Lung (tissue), 12 donors: ENCODE results near the gene SLC46A3. TPM values are rescaled to one million over a fixed set of nuclear protein-coding genes. Genes with fewer than 3 reads are reported as not detected.

Experiments
- ATAC-seq: fragments of 200-7000 bp; cut with Tn5 transposase; one replicate; pipeline ENCODE4 v1.9.1; 2020; ENCODE audit warnings: moderate number of reproducible peaks; ENCODE audit not compliant: insufficient read depth, low FRiP score
- DNase-seq, 3 donors: peaks; one replicate each; pipeline ENCODE4 v3.0.0-alpha.2; 2013 to 2017
- H3K27ac ChIP-seq, 2 donors: one replicate each; pipeline ENCODE4 v1.5.1; 2013; ENCODE audit warnings: mild to moderate bottlenecking in 2 of 2, moderate library complexity in 2 of 2, control low read depth in 1 of 2, inconsistent platforms in 1 of 2, low read depth in 1 of 2, low read length in 1 of 2
- H3K27me3 ChIP-seq, 3 donors: one replicate each; pipeline ENCODE4 v1.5.1; 2013; ENCODE audit warnings: low read length in 2 of 3; ENCODE audit not compliant: control insufficient read depth in 3 of 3, insufficient read depth in 3 of 3
- H3K36me3 ChIP-seq, 4 donors: one replicate each; pipeline ENCODE4 v1.5.1; 2013; ENCODE audit warnings: low read length in 4 of 4, mild to moderate bottlenecking in 1 of 4, moderate library complexity in 1 of 4; ENCODE audit not compliant: control insufficient read depth in 4 of 4, insufficient read depth in 4 of 4
- H3K4me1 ChIP-seq, 5 donors: one replicate each; pipeline ENCODE4 v1.5.1; 2013; ENCODE audit warnings: low read length in 5 of 5, mild to moderate bottlenecking in 2 of 5, moderate library complexity in 1 of 5; ENCODE audit not compliant: control insufficient read depth in 5 of 5, insufficient read depth in 5 of 5
- H3K4me3 ChIP-seq: one replicate; pipeline ENCODE4 v1.5.1; 2013; ENCODE audit warnings: mild to moderate bottlenecking, control low read depth, moderate library complexity
- H3K9ac ChIP-seq, 2 donors: one replicate each; pipeline ENCODE4 v1.5.1; 2013; ENCODE audit warnings: low read length in 2 of 2, control low read depth in 1 of 2; ENCODE audit not compliant: insufficient read depth in 1 of 2
- H3K9me3 ChIP-seq, 4 donors: one replicate each; pipeline ENCODE4 v1.5.1; 2013; ENCODE audit warnings: low read length in 3 of 4, mild to moderate bottlenecking in 1 of 4, moderate library complexity in 1 of 4; ENCODE audit not compliant: control insufficient read depth in 4 of 4, insufficient read depth in 3 of 4
- WGBS, 2 donors: extraction: QIAGEN DNeasy Blood & Tissue Kit; methylation state at CpG; one replicate each; pipeline ENCODE4 v1.1.7; 2013; 5-methylcytosine and 5-hydroxymethylcytosine counted together
- polyA plus RNA-seq, 2 donors: library from polyadenylated mRNA; stranded (reverse); fragments of 200-250 nt; gene quantifications; one replicate each; pipeline ENCODE4 v1.2.1, GENCODE V29; 2013
- total RNA-seq, 2 donors: library from RNA; depleted of rRNA in 1 of 2; stranded (reverse); fragments of >200 nt in 1 of 2; gene quantifications; one replicate each; pipeline ENCODE4 v1.2.1, GENCODE V29; 2014 to 2021
- TF ChIP-seq, protein P1 (sequence below): IDR thresholded peaks from 2 replicates; pipeline ENCODE4 v1.5.1; 2012; ENCODE audit warnings: mild to moderate bottlenecking; ENCODE audit errors: control extremely low read depth, extremely low read depth
- donor health status: control.
- donor health status: control.
- donor health status: Bipolar disorder and iron deficiency.
- donor health status: healthy.
- donor health status: DM: yes; HTN: yes; CAD: no.

Gene SLC46A3
- total and polyA plus RNA-seq, 4 donors, result 6.9 to 10.9 (median 8.9) TPM

DNA sequence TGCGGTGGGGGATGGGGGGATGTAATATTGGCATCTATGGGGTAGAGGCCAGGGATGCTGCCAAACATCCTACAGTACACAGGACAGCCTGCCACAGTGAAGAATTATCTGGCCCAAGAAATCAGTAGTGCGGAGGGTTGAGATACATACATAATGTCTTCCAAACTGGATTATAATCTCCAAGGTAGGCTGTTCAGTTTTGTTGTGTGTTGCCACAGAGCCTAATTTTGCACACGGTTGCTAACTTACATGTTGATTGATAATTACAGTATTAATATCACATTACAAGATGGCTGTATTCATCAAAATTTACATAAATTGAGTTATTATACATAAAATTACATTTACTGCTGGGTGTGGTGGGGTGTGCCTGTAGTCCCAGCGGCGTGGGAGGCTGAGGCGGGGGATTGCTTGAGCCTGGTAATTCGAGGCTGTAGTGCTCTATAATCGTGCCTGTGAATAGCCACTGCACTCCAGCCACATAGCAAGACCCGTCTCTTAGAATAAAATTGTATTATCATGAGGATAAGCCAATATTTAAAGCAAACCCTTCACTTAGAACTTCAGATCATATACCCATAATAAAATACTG is 51.8 kb downstream of the SLC46A3 start:
- TF ChIP-seq, protein P1, sequence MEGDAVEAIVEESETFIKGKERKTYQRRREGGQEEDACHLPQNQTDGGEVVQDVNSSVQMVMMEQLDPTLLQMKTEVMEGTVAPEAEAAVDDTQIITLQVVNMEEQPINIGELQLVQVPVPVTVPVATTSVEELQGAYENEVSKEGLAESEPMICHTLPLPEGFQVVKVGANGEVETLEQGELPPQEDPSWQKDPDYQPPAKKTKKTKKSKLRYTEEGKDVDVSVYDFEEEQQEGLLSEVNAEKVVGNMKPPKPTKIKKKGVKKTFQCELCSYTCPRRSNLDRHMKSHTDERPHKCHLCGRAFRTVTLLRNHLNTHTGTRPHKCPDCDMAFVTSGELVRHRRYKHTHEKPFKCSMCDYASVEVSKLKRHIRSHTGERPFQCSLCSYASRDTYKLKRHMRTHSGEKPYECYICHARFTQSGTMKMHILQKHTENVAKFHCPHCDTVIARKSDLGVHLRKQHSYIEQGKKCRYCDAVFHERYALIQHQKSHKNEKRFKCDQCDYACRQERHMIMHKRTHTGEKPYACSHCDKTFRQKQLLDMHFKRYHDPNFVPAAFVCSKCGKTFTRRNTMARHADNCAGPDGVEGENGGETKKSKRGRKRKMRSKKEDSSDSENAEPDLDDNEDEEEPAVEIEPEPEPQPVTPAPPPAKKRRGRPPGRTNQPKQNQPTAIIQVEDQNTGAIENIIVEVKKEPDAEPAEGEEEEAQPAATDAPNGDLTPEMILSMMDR, result no peak

GRCh38 chr13:28659621-28659970 is 59.2 kb downstream of the SLC46A3 start:
- Histone ChIP-seq H3K27me3 (no peaks in the 10 kb centered on the region), H3K36me3 (peaks cover 1 to 18% (median 6%) of the 10 kb centered on the region in 4 donors), H3K9me3 (no peaks in the 10 kb centered on the region), H3K27ac (peak overlapping the region; percentile 89 to 92), H3K9ac (peak overlapping the region; percentile 74 to 87), H3K4me1 (peaks cover 4 to 43% (median 20%) of the 10 kb centered on the region in 5 donors), H3K4me3 (peak overlapping the region; percentile 86)
- WGBS, 2 donors, result 11 to 16% methylated on average over 4 of the region's 4 CpGs
- no peak for DNase-seq
- ATAC-seq, result peak; percentile 22
- TF ChIP-seq, protein P1, result no peak

More for the DNA sequence above, 51.8 kb downstream of the SLC46A3 start:
- ATAC-seq (no peak), DNase-seq (no peak)
- Histone ChIP-seq H3K27ac (no peak overlapping the region), H3K36me3 (peaks cover 25 to 63% (median 41%) of the 10 kb centered on the region in 4 donors), H3K9ac (no peak overlapping the region), H3K4me3 (no peak overlapping the region), H3K9me3 (no peaks in the 10 kb centered on the region), H3K4me1 (no peaks in the 10 kb centered on the region), H3K27me3 (no peaks in the 10 kb centered on the region)
- WGBS, 2 donors, result 93 to 96% methylated on average over 9 of the region's 9 CpGs

DNA sequence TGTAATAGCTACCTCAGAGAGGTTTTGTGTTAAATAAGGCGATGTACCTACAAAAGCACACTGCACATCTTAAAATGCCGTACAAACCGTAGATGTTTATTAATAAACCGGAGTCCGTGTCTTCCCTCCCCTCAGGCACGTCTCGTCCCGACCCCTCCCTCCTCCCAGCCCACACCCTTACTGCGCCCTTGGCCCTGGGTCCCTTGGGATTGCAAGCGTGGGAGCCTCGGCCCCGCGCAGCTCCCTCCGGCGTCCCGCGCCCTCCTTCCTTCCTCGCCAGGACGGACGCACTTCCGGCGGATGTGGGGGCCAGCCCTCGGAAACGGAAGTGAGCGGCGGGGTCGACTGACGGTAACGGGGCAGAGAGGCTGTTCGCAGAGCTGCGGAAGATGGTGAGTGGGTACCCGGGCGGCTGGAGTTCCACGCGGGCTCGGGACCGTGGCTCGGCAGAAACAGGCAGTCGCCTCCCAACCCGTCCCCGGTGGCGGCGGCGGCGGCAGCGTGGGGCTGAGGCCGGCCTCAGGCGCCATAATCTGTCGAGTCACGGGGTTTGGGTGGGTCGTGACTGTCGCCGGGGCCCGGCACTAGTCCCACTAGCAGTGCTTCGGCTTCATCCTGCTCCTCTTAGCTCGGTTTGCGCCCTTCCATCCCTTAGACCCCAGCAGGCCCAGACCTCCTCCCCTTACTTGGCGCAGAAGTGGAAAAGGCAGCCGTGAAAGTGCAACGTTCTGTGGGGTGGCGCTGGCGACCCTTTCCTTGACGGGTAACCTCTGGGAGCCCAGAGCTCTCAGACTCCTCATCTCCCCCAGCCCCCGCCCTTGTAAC is 59.8 kb downstream of the SLC46A3 start, which contains the start of gene POMP:
Gene POMP, plus strand, starts transcription at position 335 of the 825 bp plus-strand sequence. Its CDS starts 55 bp downstream, at position 390.
- Histone ChIP-seq H3K27ac (peak within 1 kb of the TSS; percentile 89 to 92), H3K36me3 (peaks cover 0 to 18% (median 6%) of the 10 kb centered on the region in 4 donors), H3K4me1 (peaks cover 4 to 49% (median 20%) of the 10 kb centered on the region in 5 donors), H3K4me3 (peak within 1 kb of the TSS; percentile 86), H3K9me3 (no peaks in the 10 kb centered on the region), H3K27me3 (no peaks in the 10 kb centered on the region), H3K9ac (peak within 1 kb of the TSS; percentile 74 to 94)
- ATAC-seq (peak; percentile 93), DNase-seq (peak; percentile 92 to 95 (median 94))
- TF ChIP-seq, protein P1, result no peak
- 1% methylated on average over 63 to 64 of the region's 64 CpGs for WGBS, 2 donors
